NT2/D1 (cell line): ENCODE results near the gene PTBP3.

Experiments
- YY1 ChIP-seq: IDR thresholded peaks from 2 replicates; pipeline ENCODE4 v1.6.1; 2011; ENCODE audit not compliant: insufficient read length, insufficient read depth
- ZNF274 ChIP-seq: IDR thresholded peaks from 2 replicates; pipeline ENCODE4 v1.6.1; 2011; ENCODE audit warnings: mild to moderate bottlenecking, low read depth, low read length

GRCh38 chr9:112247090-112247489 lies 86.3 kb downstream of the PTBP3 start:
- TF ChIP-seq ZNF274 (no peak), YY1 (no peak)
